ENCODE data around the gene EME2. TPM values are rescaled to one million over a fixed set of nuclear protein-coding genes. Genes with fewer than 3 reads are reported as not detected.

Gene EME2
- total RNA-seq, 3 donors from 2014 or later (not counting 1 experiment from before 2014, with no cell fraction given), result 30.0 to 33.8 (median 30.1) TPM

DNA sequence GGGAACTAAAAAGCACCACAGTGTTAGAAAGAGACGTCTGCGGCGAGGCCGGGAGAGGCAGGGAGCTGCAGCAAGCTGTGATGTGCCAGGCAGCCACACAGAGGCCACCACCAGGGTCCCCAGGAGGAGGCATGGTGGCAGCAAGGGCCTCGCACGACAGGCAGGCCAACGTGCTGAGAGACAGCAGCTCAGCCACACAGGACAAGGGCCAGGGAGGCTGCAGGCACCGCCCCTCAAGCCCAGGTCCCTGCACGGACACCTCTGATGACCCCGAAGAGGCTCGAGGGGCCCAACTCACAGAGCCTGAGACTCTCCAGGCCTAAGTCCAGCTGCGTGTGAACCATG, 48.3 kb downstream of the EME2 start:
- no peaks in the 10 kb centered on the region for H3K9me3 ChIP-seq (ENCODE audit: control insufficient read depth, insufficient read depth, low read length)
- no peak overlapping the region for H3K27ac ChIP-seq (ENCODE audit: low read length)
- TF ChIP-seq, protein P1, sequence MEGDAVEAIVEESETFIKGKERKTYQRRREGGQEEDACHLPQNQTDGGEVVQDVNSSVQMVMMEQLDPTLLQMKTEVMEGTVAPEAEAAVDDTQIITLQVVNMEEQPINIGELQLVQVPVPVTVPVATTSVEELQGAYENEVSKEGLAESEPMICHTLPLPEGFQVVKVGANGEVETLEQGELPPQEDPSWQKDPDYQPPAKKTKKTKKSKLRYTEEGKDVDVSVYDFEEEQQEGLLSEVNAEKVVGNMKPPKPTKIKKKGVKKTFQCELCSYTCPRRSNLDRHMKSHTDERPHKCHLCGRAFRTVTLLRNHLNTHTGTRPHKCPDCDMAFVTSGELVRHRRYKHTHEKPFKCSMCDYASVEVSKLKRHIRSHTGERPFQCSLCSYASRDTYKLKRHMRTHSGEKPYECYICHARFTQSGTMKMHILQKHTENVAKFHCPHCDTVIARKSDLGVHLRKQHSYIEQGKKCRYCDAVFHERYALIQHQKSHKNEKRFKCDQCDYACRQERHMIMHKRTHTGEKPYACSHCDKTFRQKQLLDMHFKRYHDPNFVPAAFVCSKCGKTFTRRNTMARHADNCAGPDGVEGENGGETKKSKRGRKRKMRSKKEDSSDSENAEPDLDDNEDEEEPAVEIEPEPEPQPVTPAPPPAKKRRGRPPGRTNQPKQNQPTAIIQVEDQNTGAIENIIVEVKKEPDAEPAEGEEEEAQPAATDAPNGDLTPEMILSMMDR (IDR thresholded peaks at IDR 0.05), result no peak
- peaks cover 45% of the 10 kb centered on the region for H3K36me3 ChIP-seq (ENCODE audit: control insufficient read depth, insufficient read depth, low read length)
- Mint-ChIP-seq H3K4me1 (peaks cover 0 to 11% of the 10 kb centered on the region in 2 donors), H3K27me3 (ENCODE audit: low read depth in 2 of 2) (no peaks in the 10 kb centered on the region), H3K4me3 (no peak overlapping the region), H3K27ac (no peak overlapping the region), H3K9me3 (no peaks in the 10 kb centered on the region), H3K36me3 (no peaks in the 10 kb centered on the region)
- WGBS (ENCODE audit: insufficient coverage), result 95% methylated on average over 12 of the region's 12 CpGs
- H3K27me3 ChIP-seq (ENCODE audit: control insufficient read depth, insufficient read depth, low read length), result no peaks in the 10 kb centered on the region
- ATAC-seq (no peak), DNase-seq (no peak)
- no peak overlapping the region for H3K4me3 ChIP-seq (ENCODE audit: low read length)
- intact Hi-C loops (cut with micrococcal nuclease), result no loop called here
- H3K4me1 ChIP-seq (ENCODE audit: control insufficient read depth, insufficient read depth, low read length), result peaks cover 12% of the 10 kb centered on the region

DNA sequence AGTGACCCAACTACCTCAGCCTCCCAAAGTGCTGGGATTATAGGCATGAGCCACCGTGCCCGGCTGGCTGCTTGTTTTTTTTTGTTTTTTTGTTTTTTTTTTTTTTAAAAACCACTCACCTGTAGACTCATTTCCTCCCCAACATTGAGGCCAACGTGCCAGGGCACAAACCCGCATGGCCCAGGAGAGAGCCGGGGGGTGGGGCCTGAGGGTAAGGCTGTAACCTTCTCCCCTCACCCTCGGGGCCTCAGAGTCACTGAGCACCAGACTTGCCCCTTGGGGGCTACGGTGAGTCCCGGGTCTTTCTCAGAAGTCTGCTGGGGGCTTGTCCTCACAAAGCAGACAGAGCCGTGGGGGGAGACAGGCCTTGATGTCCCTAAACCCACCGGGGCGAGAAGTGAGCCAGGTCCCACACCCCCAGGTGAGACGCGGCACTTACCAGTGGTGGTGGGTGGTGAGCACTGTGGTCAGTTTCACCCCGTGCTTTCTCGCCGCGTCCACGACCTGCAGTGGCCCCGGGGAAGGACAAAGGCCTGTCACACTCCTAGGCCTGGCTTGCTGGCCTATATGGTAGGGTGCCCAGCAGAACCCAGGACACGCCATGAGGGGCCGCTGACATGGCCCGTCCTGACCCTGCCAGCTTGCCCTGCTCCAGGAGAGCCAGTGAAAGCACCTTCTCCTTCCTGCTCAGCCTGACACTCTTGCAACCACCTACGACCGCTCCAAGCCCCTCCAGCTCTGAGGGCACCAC, 49.4 kb downstream of the EME2 start:
- TF ChIP-seq, protein P1 (IDR thresholded peaks at IDR 0.05), result no peak
- 94% methylated on average over 22 of the region's 24 CpGs for WGBS (ENCODE audit: insufficient coverage)
- H3K4me3 ChIP-seq (ENCODE audit: low read length), result no peak overlapping the region
- peaks cover 13% of the 10 kb centered on the region for H3K4me1 ChIP-seq (ENCODE audit: control insufficient read depth, insufficient read depth, low read length)
- peaks cover 36% of the 10 kb centered on the region for H3K36me3 ChIP-seq (ENCODE audit: control insufficient read depth, insufficient read depth, low read length)
- Mint-ChIP-seq H3K27ac (no peak overlapping the region), H3K9me3 (no peaks in the 10 kb centered on the region), H3K4me1 (peaks cover under 1 to 15% of the 10 kb centered on the region in 2 donors), H3K4me3 (no peak overlapping the region), H3K36me3 (no peaks in the 10 kb centered on the region), H3K27me3 (ENCODE audit: low read depth in 2 of 2) (no peaks in the 10 kb centered on the region)
- intact Hi-C loops (cut with micrococcal nuclease), result no loop called here
- no peaks in the 10 kb centered on the region for H3K9me3 ChIP-seq (ENCODE audit: control insufficient read depth, insufficient read depth, low read length)
- H3K27me3 ChIP-seq (ENCODE audit: control insufficient read depth, insufficient read depth, low read length), result no peaks in the 10 kb centered on the region
- DNase-seq (no peak), ATAC-seq (no peak)
- H3K27ac ChIP-seq (ENCODE audit: low read length), result no peak overlapping the region

DNA sequence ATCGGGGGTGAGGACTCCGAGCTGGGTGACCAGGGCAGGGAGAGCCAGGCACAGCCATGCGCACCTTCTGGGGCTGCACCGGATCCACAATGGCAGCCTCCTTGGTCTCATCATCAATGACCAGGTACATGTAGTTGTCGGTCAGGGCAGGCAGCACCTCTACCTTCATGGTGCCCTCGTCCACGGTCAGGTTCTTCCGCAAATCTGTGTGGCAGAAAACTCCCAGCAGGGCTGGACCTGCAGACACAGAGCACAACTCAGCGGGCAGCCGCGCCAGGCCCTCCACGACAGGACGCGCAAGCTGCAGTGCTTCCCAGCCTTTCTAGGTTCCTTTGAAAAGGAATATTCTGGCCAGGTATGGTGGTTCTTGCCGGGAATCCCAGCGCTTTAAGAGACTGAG, 50.2 kb downstream of the EME2 start:
- no peak overlapping the region for H3K4me3 ChIP-seq (ENCODE audit: low read length)
- Mint-ChIP-seq H3K27ac (no peak overlapping the region), H3K4me3 (no peak overlapping the region), H3K4me1 (peaks cover 8 to 22% of the 10 kb centered on the region in 2 donors), H3K36me3 (no peaks in the 10 kb centered on the region), H3K9me3 (no peaks in the 10 kb centered on the region), H3K27me3 (ENCODE audit: low read depth in 2 of 2) (no peaks in the 10 kb centered on the region)
- peaks cover 32% of the 10 kb centered on the region for H3K36me3 ChIP-seq (ENCODE audit: control insufficient read depth, insufficient read depth, low read length)
- no peak overlapping the region for H3K27ac ChIP-seq (ENCODE audit: low read length)
- H3K9me3 ChIP-seq (ENCODE audit: control insufficient read depth, insufficient read depth, low read length), result no peaks in the 10 kb centered on the region
- peaks cover 20% of the 10 kb centered on the region for H3K4me1 ChIP-seq (ENCODE audit: control insufficient read depth, insufficient read depth, low read length)
- WGBS (ENCODE audit: insufficient coverage), result 95% methylated on average over 16 of the region's 16 CpGs
- TF ChIP-seq, protein P1 (IDR thresholded peaks at IDR 0.05), result no peak
- H3K27me3 ChIP-seq (ENCODE audit: control insufficient read depth, insufficient read depth, low read length), result no peaks in the 10 kb centered on the region
- no peak for DNase-seq
- intact Hi-C loops (cut with micrococcal nuclease), result no loop called here
- no peak for ATAC-seq

DNA sequence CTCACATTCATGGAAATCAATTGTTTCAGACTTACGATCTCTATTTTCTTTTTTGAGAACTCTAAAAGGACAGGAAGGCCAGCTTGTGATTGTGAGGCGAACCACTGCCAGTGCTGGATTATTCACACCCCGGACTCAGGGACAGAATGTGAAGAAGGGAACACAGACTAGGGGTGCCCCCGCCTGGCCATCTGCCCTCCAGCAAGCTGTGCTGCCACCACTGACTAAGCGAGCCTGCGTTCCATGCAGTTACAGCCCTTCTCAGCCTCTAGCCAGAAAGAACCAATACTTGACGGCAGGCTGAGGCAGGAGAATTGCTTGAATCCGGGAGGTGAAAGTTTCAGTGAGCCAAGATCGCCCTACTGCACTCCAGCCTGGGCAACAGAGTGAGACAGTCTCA, 51.2 kb downstream of the EME2 start:
- TF ChIP-seq, protein P1 (IDR thresholded peaks at IDR 0.05), result no peak
- Histone ChIP-seq H3K27ac (ENCODE audit: low read length) (no peak overlapping the region), H3K27me3 (ENCODE audit: control insufficient read depth, insufficient read depth, low read length) (no peaks in the 10 kb centered on the region), H3K4me3 (ENCODE audit: low read length) (no peak overlapping the region), H3K4me1 (ENCODE audit: control insufficient read depth, insufficient read depth, low read length) (peaks cover 23% of the 10 kb centered on the region), H3K36me3 (ENCODE audit: control insufficient read depth, insufficient read depth, low read length) (peaks cover 31% of the 10 kb centered on the region), H3K9me3 (ENCODE audit: control insufficient read depth, insufficient read depth, low read length) (no peaks in the 10 kb centered on the region)
- no peak overlapping the region for H3K27ac Mint-ChIP-seq
- DNase-seq, result no peak
- intact Hi-C loops (cut with micrococcal nuclease), result no loop called here
- no peak for ATAC-seq
- no peaks in the 10 kb centered on the region for H3K36me3 Mint-ChIP-seq
- peaks cover 9 to 23% of the 10 kb centered on the region in 2 donors for H3K4me1 Mint-ChIP-seq
- H3K4me3 Mint-ChIP-seq, result no peak overlapping the region
- no peaks in the 10 kb centered on the region for H3K9me3 Mint-ChIP-seq
- WGBS (ENCODE audit: insufficient coverage), result 91% methylated on average over 9 of the region's 9 CpGs
- H3K27me3 Mint-ChIP-seq (ENCODE audit: low read depth in 2 of 2), result no peaks in the 10 kb centered on the region
